ENCODE results near the gene GALNT4.
A peak's percentile ranks its signal among the peaks of the same experiment; 100 is the strongest.

Gene GALNT4

DNA sequence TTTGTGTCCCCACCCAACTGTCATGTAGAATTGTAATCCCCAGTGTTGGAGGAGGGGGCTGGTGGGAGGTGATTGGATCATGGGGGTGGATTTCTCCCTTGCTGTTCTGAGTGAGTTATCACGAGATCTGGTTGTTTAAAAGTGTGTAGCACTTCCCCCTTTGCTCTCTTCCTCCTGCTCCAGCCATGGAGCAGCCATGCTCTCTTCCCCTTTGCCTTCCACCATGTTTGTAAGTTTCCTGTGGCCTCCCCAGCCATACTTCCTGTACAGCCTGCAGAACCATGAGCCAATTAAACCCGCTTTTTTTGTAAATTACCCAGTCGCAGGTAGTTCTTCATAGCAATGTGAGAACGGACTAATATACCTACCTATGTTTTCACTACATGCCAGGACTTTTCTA, 3.8 kb upstream of the GALNT4 start:
- no peak for DNase-seq

GRCh38 chr12:89525824-89526770, 1.5 kb upstream of the GALNT4 start, which contains the start of gene POC1B:
POC1B (minus strand) TSS chr12:89526047; CDS start chr12:89525895, 152 bp downstream.
- DNase-seq, result peak; percentile 26 to 82 (median 31)

DNA sequence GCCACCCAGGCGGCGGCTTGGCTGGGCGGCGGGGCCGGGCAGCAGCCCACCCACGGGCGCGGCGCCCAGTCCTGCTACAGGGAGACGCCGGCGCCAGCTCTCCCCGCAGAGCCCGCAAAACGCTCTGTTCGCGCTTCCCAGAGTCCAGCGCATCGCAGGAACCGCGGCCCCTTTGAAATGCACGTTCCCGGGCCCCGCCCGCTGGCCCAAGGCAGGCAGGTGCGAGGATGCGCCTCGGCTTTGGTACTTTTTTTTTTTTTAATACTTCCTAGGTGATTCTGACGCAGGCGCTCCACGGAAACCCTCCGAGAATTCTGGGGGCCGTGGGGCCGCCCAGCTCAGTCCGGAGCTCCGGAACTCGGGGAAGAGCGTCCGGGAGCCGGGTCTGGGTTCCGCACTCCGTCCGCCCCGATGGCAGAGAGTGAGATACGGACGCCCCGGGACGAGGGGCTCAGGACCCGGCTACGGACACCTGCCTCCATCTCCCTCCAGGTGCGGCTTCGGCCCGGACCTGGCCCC, 768 bp upstream of the GALNT4 start:
- peak; percentile 19 to 56 (median 36) for DNase-seq

GRCh38 chr12:89523843-89524540, 604 bp downstream of the GALNT4 start:
- no peak for DNase-seq

DNA sequence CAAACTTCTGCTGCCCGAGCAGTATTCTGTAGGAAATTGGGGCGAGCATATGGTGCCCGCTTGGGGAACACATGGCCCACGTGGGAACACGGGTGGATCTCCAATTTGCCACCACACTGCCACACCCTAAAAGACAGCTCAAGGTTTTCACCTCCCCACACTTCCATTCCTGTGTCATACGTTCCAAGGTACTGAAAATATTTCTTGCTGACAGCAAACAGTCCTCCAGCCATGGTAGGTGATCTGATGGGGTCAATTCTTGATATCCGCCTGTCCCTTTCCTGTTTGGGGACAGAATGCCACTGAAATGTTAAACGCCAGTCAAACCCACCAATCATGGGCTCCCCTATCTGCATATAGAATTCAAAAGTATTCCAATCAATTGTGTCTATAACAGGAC, 1.2 kb downstream of the GALNT4 start:
- no peak for DNase-seq

GRCh38 chr12:89521364-89522223, 3.0 kb downstream of the GALNT4 start:
- DNase-seq, result no peak

- no peak for DNase-seq
Observed at GRCh38 chr12:89517720-89518119, 6.9 kb downstream of the GALNT4 start.

- DNase-seq, result no peak
Observed at GRCh38 chr12:89516633-89517032, 8.0 kb downstream of the GALNT4 start.

DNA sequence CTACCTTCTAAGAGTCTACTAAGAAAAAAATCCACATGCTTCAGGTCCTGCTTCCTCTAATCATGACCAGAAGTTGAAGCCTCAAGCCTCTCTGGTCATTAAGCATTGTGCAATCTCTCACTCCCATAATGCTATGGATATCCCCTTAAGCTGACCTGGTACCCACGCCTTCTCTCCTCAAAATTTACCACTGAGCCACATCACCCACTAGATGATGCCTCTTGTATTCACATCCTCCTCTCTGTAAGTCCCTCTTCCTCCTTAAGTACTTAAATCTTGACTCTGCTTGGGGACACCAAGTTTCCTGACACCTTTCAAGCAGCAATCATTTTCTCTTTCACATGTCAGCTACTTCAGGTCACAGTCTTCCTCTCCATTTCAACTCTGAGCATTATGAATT, 9.8 kb downstream of the GALNT4 start:
- DNase-seq, result peak in 1 of 5 donors; percentile 53

- DNase-seq, result no peak
Observed at GRCh38 chr12:89513544-89513943, 11.1 kb downstream of the GALNT4 start.

DNA sequence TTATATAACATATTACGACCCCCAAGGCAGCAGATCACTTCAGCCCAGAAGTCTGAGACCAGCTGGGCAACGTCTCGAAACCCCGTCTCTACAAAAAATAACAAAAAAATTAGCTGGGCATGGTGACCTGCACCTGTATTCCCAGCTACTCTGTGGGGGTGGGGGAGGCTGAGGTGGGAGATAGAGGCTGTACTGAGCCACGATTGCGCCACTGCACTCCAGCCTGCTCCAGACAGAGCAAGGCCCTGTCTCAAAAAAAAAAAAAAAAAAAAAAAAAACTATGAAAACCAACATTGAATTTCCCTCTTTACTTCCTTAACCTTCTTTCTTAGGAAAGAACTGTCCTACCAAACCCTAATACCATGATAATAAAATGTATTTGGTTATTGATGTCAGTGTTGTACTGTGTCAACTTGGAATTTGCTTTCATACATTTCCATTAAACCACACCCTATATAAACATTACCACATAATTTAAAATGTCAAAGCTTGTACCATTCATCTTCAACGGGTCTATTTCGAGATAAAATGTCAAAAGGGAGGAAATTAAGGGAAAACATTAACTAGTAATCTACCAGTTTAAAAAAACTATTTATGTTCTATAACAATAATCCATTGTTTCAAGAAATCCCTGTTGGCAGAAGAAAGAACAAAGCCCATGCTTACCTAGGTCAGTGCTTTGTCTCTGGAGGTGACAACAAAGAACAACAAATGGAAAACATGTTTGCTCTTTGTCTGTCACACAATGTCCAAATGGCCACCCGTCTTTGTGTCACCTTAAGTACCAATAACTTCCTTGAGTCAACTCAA, 17.4 kb downstream of the GALNT4 start:
- no peak for DNase-seq

DNA sequence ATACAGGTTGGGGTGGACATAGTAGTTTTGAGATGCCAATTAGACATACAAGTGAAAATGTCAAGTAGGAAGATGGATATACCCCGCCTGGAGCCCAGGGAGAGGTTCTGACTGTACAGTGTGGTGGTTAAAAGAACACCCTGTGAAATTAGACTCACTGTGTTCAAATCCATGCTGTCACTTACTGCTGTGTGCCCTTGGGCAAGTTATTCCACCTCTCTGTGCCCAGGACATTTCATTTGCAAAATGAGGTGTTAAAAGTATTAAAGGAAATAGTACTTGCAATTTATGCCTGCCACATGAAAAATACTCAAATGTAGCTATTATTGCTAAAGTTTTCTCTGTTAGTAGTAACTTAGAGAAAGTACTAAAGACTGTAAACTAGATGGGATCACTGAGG, 18.5 kb downstream of the GALNT4 start:
- no peak for DNase-seq

- DNase-seq, result no peak
Observed at GRCh38 chr12:89504560-89505346, 19.8 kb downstream of the GALNT4 start.

GRCh38 chr12:89501793-89502192, 22.8 kb downstream of the GALNT4 start:
- DNase-seq, result no peak

DNA sequence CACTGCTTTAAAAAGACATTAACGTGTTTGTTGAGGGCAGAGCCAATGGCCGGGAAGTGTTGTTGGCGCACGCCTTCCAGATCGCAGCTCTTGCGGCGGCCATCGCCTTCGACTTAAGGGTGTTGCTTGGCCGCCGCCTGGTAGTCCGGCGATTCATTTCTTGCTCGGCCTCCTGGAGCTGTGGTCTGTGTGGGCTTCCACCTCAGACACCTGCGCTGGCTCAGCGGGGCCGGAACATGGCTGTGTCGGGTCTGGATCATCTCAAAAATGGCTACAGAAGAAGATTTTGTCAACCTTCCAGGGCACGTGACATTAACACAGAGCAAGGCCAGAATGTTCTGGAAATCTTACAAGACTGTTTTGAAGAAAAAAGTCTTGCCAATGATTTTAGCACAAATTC, 24.7 kb downstream of the GALNT4 start:
- DNase-seq, result no peak

- DNase-seq, result no peak
Observed at GRCh38 chr12:89497467-89497866, 27.1 kb downstream of the GALNT4 start.

- no peak for DNase-seq
Observed at GRCh38 chr12:89497005-89497404, 27.6 kb downstream of the GALNT4 start.

DNA sequence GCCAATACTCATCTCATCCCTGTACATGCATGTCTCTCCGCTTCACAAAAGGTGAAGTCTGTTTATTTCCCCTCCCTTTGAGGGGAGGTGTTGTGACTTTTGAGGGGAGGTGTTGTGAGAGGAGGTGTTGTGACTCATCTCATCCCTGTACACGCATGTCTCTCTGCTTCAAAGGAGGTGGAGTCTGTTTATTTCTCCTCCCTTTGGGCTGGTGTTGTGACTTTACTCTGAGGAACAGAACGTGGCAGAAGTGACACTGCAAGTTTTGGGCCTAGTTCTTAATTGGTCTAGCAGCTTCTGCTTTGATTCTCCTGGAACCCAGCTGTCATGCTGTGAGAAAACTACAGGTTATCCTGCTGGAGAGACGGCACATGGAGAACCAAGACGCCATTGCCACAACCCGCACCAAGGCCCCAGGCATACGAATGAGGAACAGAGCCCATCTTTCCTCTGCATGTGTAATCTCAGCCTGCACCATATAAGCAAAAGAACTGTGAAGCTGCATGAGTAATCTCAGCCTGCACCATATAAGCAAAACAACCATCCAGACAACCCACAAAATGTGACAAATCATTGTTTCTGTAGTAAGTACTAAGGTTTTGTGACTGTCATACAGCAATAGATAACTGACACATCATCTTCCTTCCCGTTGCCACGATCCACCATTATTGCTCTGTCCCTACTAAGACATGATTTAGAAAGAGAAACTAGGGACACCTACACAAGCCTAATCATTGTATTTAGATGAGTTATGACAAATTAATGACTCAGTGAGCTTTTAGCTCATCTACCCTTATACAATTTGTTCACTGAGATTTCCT, 30.0 kb downstream of the GALNT4 start:
- DNase-seq, result peak in 1 of 5 donors; percentile 81

- DNase-seq, result no peak
Observed at GRCh38 chr12:89493670-89494302, 30.8 kb downstream of the GALNT4 start.
